CD1c-positive myeloid dendritic cell (primary cell): Measurements from ENCODE around the gene ECI1.

Source experiments
- DNase-seq: peaks from one replicate; pipeline ENCODE4 v3.0.0-alpha.2; 2016; ENCODE audit errors: extremely low spot score

The ECI1 gene

DNA sequence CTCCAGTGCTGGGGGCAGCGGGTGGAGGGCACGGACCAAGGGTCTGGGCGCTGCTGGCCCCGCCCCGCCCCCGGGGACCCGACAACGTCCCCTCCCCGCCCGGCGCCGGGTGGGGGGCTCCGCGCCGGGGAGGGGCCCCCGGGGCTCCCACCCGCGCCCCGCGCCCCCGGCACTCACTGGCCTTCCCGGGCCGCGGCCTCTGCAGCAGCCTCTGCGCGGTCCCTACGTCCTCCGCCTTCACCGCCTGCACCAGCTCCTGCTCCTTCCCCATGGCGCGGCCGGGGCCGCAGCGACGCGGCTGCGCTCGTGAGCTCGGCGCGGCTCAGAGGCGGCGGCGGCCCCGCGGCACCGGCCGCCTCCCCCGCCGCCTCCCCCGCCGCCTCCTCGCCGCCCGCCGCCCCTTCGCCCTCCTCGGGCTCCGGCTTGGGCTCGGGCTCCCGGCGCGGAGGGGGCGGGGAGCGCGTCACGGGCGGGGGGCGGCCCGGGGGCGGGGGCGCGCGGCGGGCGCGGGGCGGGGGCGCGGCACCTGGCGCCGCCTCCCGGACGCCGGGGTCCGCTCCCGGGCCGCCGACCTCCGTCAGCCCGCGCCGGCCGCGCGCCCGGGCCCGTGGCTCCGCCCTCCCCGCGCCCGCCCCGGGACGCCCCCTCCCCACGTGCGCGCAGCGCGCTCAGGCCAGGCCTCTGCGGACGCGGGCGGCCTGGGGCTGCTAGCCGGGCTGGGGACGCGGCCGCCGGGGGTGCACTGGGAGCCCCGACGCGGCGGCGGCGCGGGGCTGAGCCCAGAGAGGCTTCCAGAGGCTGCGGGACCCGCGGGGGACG lies 55.0 kb downstream of the ECI1 start, which contains the start of gene CASKIN1:
TSS of gene CASKIN1 (minus strand) at position 444 of the 819 bp plus-strand sequence. CDS start at position 271, 173 bp downstream.
- peak; percentile 58 for DNase-seq

DNA sequence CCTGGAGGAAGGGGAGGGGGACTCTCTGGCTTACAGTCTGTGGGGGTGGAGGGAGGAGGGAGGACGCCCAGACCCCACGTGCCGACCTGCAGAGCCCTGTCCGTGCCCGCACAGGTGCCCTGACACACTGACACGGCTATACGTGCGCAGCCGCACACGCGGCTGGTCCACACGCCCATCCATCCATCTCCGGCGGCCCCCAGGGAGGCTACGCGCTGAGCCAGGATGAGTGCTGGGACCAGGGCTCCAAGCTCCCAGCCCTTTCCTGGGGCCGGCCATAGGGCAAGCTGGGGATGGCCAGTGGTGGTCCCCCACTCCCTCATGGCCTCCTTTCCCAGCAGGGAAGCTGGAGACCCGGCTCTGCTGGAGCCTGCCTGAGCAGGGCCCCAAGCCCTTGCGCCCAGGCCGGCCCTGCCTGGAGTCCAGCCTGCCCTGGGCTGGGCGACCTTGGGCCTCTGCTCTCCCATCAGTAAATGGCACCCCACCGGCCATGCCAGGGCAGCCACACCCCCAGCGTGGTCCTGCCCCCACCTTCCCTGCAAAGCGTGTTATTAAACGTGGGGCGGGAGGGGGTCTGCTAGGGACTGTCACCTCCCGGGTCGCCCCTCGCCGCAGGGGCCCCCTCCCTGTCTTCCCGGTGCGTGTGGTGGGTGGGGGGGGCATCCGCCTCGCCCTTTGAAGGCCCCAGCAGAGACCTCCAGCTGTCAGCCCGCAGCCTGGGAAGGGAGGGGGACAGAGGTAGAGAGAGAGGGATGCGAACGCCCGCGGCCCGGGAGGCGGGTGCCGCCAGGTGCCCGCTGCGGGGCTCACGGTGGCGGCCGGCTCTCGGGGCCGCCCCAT lies 55.8 kb downstream of the ECI1 start:
- DNase-seq: no peak

GRCh38 chr16:2194852-2195321 lies 56.5 kb downstream of the ECI1 start:
- peak; percentile 38 for DNase-seq

DNA sequence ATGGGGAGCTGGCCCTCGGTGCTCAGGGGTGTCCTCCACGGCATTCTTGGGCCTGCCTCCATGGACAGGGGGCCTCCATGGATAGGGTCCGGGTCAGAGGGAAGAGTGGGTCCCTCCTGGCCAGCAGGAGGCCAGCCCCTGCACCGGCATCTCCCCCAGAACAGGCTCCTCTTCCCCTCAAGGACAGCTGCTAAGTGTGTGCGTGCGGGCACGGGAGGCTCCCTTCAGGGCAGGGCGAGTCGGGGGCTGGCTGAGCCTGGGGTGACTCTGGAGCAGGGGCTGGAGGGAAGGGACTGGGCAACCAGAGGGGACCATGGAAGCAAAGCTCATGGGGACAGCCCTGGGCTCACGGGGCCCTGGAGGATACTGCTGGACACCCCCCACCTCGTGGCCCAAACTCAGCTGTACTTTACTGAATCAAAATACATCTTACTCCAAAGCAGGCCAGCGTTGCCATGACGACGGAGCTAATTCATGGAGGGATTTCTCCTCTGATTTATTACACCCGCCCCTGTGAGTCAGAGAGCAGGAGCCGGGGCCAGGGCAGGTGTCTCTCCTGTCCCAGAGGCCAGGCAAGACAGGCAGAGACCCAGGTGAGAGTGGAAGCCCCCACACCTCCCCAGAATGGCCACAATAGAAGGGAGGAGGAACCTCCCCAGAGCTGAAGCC lies 57.1 kb downstream of the ECI1 start:
- no peak for DNase-seq

- DNase-seq: no peak
Observed at GRCh38 chr16:2191446-2191706, 60.0 kb downstream of the ECI1 start.

DNA sequence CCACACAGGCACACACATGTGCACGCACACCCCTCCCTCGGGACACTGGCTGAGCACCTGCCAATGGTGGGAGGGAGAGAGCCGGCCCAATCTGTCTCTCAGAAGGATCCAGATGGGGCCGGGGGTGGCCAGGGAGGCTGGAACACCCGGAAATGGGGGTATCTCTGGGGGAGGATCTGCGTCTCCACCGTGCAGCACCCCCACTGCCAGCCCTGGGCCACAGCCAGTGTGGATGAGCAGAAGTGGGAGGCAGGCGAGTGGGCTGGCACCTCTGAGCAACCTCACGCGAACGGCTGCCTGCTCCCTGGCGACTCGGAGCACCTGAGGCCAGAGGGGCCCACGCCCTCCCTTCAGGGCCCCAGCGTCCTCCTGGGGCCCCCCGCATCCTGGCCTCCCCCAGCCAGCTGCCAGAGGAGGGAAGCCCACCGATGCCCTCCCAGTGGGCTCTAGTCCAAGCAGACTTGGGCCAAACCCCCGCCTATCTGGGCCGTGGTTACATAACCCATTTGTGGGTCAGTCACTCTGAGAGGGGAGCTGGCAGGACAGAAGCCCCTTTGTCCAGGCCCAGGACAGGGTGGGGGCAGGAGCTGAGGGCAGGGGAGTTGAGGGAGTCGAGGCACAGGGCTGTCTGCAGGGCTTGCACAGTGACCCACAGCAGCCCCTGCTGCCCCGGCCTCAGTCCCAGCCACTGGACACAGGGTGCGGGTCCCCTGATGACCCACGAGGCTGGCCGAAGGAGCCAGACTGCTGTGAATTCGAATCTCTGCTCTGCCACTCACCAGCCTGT lies 60.5 kb downstream of the ECI1 start:
- no peak for DNase-seq

DNA sequence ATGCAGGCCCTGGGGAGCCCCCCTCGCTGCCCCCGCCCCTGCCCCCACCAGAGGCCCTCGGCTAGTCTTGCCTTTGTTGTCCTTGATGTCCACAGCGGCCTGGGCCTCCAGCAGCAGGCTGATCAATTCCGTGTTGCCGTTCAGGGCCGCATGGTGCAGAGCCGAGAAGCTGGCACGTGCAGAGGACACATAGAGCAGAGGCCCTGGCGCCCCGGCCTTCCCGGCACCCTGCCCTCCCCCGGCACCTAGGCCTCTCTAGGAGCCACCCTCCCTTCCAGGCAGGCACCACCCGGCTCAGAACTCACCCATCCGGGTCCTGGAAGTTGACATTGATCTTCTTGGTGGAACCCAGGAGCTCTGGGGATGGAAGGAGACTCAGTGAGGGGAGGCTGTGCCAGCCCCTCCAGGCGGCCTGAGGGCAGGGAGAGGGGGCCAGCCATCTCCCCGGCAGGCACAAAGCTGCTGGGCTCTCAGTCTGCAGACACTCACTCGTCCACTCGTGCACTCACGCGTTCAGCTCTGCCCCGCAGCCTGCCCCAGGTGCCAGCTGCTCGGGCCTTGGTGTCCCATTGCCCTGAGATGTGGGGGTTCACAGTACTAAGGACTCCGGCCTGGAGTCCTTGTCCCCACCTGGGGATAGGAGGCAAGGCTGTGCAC lies 61.3 kb downstream of the ECI1 start:
- DNase-seq: no peak
